ENCODE measurements around the gene DAGLA.

The DAGLA gene

DNA sequence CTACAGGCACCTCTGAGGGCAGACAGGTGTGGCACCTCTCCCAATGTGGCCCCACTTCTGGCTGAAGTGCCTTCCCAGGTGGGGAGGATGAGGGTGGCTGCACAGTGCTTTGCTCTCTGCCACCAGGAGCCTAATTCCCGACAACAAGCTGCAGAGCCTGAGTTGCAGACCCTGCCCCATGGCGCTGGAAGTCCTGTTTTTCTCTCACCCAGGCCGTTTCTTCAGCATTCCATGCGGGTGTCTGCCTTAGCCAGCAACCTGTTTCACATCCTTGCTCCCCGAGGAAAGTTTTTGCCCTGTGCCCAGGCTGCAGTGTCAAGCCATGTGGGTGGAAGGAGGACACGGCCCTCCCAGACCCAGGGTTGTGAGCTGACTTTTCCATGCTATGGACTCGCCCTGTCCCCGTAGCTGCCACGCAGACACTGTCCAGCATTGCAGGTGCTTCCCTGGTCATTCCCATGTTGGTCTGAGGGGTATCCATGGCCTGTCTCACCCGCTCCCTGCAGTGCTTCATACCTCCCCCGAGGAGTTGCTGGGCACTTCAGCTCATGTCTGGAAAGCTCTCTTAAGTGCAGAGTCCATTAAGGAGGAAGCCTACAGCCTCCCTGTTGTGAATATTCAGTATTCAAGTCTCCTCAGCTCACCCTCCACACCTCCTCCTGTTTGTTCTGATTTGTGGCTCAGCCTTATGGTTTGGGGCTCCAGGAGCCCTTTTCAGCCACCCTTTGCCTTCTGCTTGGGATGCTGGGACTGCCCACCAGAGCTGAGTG is 2.9 kb downstream of the DAGLA start:
- TF ChIP-seq, protein P1, sequence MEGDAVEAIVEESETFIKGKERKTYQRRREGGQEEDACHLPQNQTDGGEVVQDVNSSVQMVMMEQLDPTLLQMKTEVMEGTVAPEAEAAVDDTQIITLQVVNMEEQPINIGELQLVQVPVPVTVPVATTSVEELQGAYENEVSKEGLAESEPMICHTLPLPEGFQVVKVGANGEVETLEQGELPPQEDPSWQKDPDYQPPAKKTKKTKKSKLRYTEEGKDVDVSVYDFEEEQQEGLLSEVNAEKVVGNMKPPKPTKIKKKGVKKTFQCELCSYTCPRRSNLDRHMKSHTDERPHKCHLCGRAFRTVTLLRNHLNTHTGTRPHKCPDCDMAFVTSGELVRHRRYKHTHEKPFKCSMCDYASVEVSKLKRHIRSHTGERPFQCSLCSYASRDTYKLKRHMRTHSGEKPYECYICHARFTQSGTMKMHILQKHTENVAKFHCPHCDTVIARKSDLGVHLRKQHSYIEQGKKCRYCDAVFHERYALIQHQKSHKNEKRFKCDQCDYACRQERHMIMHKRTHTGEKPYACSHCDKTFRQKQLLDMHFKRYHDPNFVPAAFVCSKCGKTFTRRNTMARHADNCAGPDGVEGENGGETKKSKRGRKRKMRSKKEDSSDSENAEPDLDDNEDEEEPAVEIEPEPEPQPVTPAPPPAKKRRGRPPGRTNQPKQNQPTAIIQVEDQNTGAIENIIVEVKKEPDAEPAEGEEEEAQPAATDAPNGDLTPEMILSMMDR (conservative IDR thresholded peaks at IDR 0.05): no peak
- H3K27ac ChIP-seq: no peak overlapping the region

- TF ChIP-seq, protein P1 (conservative IDR thresholded peaks at IDR 0.05): no peak
- no peak overlapping the region for H3K27ac ChIP-seq
Observed at GRCh38 chr11:61683961-61684869, 4.0 kb downstream of the DAGLA start.

DNA sequence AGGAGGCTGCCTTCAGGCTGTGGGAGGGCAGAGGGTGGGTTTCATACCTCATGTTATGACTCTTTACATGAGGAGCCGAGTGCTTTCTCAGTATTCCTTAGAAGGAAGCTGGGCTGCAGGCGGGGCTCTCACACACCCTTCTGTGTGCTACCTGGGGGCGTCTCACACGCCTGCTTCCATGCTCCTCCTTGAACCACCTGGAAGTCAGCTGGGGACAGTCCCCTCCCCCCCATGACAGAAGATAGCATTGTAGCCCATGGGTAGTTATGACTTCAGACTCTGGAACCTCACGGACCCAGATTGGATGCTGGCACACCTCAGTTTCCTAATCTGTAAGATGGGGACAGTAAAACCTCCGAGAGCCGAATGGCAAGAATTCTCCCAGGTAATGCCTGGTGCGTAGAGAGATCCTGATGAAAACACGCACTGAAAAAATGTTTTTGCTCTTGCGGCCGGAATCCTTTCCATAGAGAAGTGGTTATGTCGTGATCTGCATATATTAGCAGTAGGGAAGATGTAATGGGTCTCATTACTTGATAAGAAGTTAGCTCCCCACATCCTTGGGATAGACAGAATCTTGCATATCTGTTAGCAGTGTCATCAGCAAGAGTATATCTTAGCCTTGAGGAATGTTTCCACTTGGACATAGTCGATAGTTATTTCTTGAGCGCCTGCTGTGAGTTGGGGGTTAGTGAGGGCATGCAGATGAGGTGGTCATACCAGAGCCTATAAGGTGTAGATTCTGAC is 4.9 kb downstream of the DAGLA start:
- H3K27ac ChIP-seq: no peak overlapping the region

GRCh38 chr11:61685617-61685967 is 5.4 kb downstream of the DAGLA start:
- no peak overlapping the region for H3K27ac ChIP-seq
- TF ChIP-seq, protein P1 (conservative IDR thresholded peaks at IDR 0.05): no peak

More for the DNA sequence above, 4.9 kb downstream of the DAGLA start:
- TF ChIP-seq, protein P1 (conservative IDR thresholded peaks at IDR 0.05): no peak

GRCh38 chr11:61686066-61686465 is 5.9 kb downstream of the DAGLA start:
- H3K27ac ChIP-seq: no peak overlapping the region
- TF ChIP-seq, protein P1 (conservative IDR thresholded peaks at IDR 0.05): no peak

DNA sequence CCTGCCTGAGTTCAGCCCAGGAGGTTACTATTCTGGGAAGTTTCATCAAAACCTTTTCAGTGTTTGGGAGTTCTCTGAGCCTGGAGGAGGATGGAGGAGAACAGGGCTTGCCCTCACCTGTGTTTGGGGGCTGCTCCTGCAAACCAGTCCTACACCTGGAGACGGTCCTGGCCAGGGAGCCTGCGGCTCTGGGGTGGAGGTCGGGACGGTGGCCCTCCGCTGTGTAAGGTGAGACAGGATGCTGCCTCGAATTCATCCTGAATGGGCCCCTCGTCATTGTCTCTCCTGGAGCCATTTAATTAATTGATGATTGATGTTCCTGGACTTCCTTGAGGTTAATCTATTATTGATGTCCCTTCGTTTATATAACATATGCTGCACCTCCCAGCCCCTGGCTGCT is 6.3 kb downstream of the DAGLA start:
- TF ChIP-seq, protein P1 (conservative IDR thresholded peaks at IDR 0.05): no peak

DNA sequence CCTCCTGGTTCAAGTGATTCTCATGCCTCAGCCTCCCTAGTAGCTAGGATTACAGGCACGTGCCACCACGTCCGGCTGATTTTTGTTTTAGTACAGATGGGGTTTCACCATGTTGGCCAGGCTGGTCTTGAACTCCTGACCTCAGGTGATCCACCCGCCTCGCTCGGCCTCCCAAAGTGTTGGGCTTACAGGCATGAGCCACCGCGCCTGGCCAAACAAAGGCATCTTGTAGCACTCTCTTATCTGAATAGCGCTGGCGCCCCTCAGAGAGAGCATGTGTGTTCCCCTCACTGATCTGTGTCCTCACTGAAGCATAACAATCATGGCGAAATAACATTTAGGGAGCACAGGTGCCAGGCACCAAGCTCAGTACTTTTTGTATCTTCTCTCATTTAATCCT is 7.2 kb downstream of the DAGLA start:
- TF ChIP-seq, protein P1 (conservative IDR thresholded peaks at IDR 0.05): no peak
- H3K27ac ChIP-seq: peak overlapping the region; percentile 57; the same call in 1 of the 2 replicates

More for the DNA sequence above, 6.3 kb downstream of the DAGLA start:
- H3K27ac ChIP-seq: no peak overlapping the region
